Measurements from ENCODE around the gene SF3A1.

SF3A1 gene

GRCh38 chr22:30285176-30285845, 71.4 kb downstream of the SF3A1 start:
- DNase-seq: no peak

GRCh38 chr22:30284666-30285065, 72.0 kb downstream of the SF3A1 start:
- no peak for DNase-seq

GRCh38 chr22:30284172-30284571, 72.5 kb downstream of the SF3A1 start:
- DNase-seq: no peak

GRCh38 chr22:30283342-30283741, 73.4 kb downstream of the SF3A1 start:
- no peak for DNase-seq

GRCh38 chr22:30282616-30283046, 74.1 kb downstream of the SF3A1 start:
- DNase-seq: no peak

Measured in CD4-positive, alpha-beta T cell treated with Interleukin-12 subunit alpha and Interleukin-12 subunit beta, for 1 hour (primary cell).